Measurements from ENCODE around the gene FREM1.

- TF ChIP-seq, protein P1, sequence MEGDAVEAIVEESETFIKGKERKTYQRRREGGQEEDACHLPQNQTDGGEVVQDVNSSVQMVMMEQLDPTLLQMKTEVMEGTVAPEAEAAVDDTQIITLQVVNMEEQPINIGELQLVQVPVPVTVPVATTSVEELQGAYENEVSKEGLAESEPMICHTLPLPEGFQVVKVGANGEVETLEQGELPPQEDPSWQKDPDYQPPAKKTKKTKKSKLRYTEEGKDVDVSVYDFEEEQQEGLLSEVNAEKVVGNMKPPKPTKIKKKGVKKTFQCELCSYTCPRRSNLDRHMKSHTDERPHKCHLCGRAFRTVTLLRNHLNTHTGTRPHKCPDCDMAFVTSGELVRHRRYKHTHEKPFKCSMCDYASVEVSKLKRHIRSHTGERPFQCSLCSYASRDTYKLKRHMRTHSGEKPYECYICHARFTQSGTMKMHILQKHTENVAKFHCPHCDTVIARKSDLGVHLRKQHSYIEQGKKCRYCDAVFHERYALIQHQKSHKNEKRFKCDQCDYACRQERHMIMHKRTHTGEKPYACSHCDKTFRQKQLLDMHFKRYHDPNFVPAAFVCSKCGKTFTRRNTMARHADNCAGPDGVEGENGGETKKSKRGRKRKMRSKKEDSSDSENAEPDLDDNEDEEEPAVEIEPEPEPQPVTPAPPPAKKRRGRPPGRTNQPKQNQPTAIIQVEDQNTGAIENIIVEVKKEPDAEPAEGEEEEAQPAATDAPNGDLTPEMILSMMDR (IDR thresholded peaks at IDR 0.05; ENCODE audit: poor library complexity, severe bottlenecking), result no peak
- TF ChIP-seq, protein P2, sequence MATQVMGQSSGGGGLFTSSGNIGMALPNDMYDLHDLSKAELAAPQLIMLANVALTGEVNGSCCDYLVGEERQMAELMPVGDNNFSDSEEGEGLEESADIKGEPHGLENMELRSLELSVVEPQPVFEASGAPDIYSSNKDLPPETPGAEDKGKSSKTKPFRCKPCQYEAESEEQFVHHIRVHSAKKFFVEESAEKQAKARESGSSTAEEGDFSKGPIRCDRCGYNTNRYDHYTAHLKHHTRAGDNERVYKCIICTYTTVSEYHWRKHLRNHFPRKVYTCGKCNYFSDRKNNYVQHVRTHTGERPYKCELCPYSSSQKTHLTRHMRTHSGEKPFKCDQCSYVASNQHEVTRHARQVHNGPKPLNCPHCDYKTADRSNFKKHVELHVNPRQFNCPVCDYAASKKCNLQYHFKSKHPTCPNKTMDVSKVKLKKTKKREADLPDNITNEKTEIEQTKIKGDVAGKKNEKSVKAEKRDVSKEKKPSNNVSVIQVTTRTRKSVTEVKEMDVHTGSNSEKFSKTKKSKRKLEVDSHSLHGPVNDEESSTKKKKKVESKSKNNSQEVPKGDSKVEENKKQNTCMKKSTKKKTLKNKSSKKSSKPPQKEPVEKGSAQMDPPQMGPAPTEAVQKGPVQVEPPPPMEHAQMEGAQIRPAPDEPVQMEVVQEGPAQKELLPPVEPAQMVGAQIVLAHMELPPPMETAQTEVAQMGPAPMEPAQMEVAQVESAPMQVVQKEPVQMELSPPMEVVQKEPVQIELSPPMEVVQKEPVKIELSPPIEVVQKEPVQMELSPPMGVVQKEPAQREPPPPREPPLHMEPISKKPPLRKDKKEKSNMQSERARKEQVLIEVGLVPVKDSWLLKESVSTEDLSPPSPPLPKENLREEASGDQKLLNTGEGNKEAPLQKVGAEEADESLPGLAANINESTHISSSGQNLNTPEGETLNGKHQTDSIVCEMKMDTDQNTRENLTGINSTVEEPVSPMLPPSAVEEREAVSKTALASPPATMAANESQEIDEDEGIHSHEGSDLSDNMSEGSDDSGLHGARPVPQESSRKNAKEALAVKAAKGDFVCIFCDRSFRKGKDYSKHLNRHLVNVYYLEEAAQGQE (IDR thresholded peaks at IDR 0.05; ENCODE audit: borderline replicate concordance), result no peak
- TF ChIP-seq TAF1 (IDR thresholded peaks at IDR 0.05; ENCODE audit: low read depth), result no peak
Measured at GRCh38 chr9:14769230-14769571, 141.0 kb downstream of the FREM1 start.

Measured in neural cell (in vitro differentiated cells).